Stimulated activated CD4-positive, alpha-beta T cell treated with anti-CD3 and anti-CD28 coated beads, TNF-alpha, amount 100 ng/mL, for 48 hours (primary cell): ENCODE results near the gene UNG.
"Not testable (repeated sequence)": the region's sequence is repeated elsewhere in the genome, so short reads cannot be mapped to it uniquely, and the experiment has no call there.

Experiments used
- DNase-seq, 3 donors: peaks; one replicate each; pipeline ENCODE4 v3.0.0-alpha.2; 2020; ENCODE audit warnings: low read depth in 3 of 3

The UNG gene

GRCh38 chr12:109097435-109098182 is at the start of gene UNG:
Gene UNG, plus strand, starts transcription at chr12:109097597. Its CDS starts 83 bp downstream, at chr12:109097680.
- DNase-seq = peak; percentile 93 to 96 (median 95)

DNA sequence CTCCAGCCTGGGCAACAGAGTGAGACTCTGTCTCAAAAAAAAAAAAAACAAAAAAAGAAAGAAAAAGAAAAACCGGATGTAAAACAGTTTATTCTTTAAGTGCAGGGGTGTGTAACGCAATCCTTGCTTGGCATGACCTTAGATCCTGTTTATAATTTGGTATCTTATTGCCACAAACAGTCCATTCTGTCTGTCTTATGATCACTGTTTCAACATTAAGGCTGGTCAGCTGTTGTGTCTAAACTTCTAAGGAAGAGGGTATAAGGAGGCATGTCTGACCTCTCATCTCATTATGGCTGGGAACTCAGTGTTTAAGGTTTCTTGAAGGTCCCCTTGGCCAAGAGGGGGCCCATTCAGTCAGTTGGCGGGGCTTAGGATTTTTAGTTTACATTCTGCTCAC is 48.7 kb upstream of the UNG start:
- not testable (repeated sequence) for DNase-seq

DNA sequence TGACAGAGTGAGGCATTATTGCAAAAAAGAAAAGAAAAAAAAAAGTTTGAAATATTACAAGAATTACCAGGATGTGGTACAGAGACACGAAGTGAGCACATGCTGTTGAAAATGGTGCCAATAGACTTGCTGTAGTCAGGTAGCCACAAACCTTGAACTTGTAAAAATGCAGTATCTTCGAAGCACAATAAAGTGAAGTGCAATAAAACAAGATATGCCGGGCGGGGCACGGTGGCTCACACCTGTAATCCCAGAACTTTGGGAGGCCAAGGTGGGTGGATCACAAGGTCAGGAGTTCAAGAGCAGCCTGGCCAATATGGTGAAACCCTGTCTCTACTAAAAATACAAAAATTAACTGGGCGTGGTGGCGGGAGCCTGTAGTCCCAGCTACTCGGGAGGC is 47.6 kb upstream of the UNG start:
- not testable (repeated sequence) for DNase-seq

GRCh38 chr12:109052097-109052413 is 45.3 kb upstream of the UNG start:
- no peak for DNase-seq

- peak; percentile 75 to 80 (median 76) for DNase-seq
These were observed 44.7 kb upstream of the UNG start, which contains the start of gene USP30 for GRCh38 chr12:109052414-109053323. Gene USP30, plus strand, starts transcription at chr12:109052576. Its CDS starts 103 bp downstream, at chr12:109052679.

DNA sequence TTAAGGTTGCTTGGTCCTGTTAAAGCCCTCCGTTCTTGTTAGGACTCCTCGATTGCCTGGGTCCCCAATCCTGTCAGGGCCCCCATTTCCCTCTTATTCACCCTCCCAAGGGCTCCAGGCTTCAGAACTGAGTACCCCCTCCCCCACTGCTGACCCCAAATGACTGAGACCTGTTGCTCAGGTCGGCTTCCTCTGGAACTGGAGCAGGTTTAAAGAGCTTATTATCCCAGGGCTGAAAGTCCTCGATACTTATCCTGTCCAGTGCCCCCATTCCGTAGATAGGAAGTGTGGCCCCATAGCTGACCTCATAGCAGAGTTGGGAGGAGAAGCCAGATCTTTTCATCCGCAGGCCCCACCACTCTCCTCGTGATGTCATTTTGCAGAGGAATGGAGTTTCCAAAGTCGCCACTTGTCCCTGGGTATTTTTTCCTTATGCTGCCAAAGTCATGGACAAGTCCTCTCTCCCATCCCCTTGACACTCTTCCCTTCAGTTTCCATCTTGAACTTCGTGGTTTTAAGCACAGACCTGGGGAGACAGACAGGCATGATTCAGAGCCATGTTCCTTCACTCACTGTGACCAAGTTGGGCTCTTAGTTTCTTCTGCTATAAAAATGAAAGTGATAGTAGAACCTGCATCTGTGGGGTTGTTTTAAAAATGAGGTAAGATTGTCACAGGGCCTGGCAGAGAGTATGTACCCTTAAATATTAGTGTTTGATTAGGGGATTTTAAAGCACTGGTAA is 43.8 kb upstream of the UNG start:
- DNase-seq = peak in 2 of 3 donors; percentile 1 to 11

- peak in 1 of 3 donors; percentile 3 for DNase-seq
These were observed 43.3 kb upstream of the UNG start for GRCh38 chr12:109054124-109054513.

DNA sequence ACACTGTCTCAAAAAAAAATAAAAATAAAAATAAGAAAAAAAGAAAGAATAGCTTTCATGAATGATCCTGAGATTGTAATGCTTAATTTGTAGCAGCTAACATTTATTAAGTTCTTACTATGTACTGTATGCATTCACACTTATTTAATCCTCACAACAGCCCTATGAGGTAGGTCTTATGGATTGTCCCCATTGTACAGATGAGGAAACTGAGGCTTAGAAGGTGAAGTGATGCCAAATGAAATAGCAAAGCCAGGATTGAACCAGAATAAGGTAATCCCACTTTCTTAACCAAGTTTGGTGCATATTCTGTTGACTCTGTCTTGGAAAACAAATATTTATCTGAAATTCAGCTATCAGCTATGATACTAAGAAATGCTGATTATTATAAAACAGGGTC is 42.9 kb upstream of the UNG start:
- DNase-seq = no peak

DNA sequence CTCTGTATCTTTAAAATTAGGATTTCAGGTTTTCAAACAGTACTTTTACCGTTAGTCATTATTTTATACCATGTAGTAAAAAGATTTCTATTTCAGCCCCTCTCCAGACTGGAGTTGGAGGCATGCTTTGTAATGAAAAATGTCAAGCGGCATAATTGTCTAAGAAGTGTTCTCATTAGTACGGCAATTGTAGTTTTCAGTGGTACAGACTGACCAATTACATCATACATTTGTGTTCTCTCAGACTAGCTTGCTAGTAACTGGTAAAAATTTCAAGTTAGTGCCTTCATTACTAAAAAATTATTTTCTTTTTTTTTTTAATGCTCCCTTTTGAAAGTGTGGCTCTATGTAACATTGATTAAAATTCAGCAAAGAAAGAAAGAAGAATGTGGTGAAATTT is 40.5 kb upstream of the UNG start:
- DNase-seq = no peak

DNA sequence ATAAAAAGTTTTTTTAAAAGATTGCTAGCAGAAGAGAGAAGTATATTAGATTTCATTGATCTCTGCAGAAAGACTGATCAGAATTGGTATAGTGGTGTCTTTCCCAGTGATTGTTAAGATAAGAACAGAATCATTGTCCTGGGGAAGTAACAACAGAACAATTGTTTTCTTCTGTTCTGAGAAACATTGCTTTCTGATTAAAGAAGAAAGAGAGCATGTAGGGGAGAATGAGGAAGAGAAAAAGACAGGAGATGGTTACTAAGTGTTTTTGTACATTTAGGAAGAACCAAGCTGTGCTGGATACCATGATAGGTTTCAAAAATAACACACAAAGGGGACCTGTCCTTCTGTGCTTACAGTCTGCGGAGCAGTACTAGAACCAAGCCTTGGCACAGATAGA is 40.0 kb upstream of the UNG start:
- DNase-seq = no peak

GRCh38 chr12:109058773-109059172 is 38.6 kb upstream of the UNG start:
- DNase-seq = no peak

GRCh38 chr12:109064143-109064542 is 33.3 kb upstream of the UNG start:
- no peak for DNase-seq

DNA sequence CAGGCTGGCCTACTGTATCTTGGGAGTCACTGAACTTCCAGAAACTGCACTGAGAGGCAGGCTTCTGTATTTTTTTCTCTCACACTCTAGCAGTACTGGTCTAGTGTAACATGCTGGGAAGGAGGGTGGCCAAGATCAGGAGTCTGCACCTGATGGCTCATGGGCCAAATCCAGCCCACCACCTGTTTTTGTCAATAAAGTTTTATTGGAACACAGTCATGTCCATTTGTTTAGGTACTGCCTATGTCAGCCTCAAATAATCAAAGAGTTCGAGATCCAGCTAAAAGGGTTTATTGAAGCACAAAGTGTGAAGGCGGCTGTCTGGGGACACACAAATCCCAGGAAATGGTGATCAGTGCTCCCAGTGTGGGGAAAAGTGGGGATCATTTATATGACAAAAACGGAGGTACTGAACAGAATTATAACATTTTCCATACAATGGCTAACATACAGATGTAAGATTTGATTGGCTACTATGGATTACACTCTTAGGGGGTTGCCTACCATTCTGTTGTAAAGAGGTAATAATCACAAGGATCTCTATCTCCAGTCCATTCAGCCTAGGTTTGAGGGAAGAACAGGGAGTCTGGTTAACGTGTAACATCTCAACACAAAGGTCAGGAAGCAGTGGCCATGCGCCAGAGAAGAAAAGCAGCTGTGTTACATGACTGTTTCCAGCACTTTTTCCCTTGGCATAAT is 32.1 kb upstream of the UNG start:
- no peak for DNase-seq

- no peak for DNase-seq
These were observed 31.6 kb upstream of the UNG start for GRCh38 chr12:109065853-109066193.

GRCh38 chr12:109069307-109070271 is 27.8 kb upstream of the UNG start:
- DNase-seq = no peak

- no peak for DNase-seq
These were observed 22.5 kb upstream of the UNG start for GRCh38 chr12:109074866-109075265.

DNA sequence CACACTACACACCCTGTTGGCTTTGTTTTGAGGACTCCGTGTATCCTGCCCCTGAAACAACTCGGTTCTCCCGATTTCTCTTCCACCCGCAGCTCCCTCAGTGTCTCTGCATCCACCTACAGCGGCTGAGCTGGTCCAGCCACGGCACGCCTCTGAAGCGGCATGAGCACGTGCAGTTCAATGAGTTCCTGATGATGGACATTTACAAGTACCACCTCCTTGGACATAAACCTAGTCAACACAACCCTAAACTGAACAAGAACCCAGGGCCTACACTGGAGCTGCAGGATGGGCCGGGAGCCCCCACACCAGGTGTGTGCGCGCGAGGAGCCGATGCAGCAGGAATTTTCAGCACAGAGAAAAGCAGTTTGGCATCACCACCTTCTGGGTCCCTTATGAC is 14.6 kb upstream of the UNG start:
- no peak for DNase-seq

- DNase-seq = no peak
These were observed 13.0 kb upstream of the UNG start for GRCh38 chr12:109084425-109084824.

DNA sequence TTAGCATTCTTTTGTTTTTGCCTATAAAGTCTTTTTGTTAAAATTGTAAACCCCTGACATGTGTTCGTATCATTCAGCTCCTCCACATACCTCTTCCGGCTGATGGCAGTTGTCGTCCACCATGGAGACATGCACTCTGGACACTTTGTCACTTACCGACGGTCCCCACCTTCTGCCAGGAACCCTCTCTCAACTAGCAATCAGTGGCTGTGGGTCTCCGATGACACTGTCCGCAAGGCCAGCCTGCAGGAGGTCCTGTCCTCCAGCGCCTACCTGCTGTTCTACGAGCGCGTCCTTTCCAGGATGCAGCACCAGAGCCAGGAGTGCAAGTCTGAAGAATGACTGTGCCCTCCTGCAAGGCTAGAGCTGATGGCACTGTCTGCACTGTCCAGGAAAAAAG is 11.8 kb upstream of the UNG start:
- DNase-seq = no peak

DNA sequence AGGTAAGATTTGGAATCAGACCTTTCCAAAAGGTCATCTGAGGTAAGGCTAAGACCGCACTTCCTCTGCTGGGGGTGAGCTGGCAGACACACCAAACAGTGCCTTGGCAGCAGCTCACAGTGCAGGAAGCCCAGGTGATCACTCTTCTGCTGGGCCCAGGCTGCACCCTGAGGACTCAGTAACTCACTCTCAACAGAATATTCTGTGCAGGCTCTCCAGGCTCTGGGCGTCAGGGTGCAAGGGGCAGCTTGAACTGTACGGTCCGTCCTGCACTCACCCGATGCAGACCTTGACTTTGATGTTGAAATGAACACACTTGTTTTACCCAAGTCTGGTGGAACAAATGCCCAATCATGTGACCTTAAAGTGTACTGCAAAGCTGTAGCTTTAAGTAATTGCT is 10.1 kb upstream of the UNG start:
- no peak for DNase-seq

GRCh38 chr12:109088818-109089217 is 8.6 kb upstream of the UNG start:
- no peak for DNase-seq
